ENCODE results near the gene ZNF814.
"Not testable (repeated sequence)": the region's sequence is repeated elsewhere in the genome, so short reads cannot be mapped to it uniquely, and the experiment has no call there.

GRCh38 chr19:57821095-57821494 lies 67.7 kb downstream of the ZNF814 start:
- TF ChIP-seq POLR2AphosphoS5 (IDR thresholded peaks at IDR 0.05; ENCODE audit: borderline replicate concordance, low read depth, low read length); EZH2 (IDR thresholded peaks at IDR 0.05); FOXP2 (optimal IDR thresholded peaks at IDR 0.05; ENCODE audit: control extremely low read depth, extremely low read length, insufficient read depth): not testable (repeated sequence)
